Activated T-cell treated with anti-CD3 and anti-CD28 coated beads for 4 hours (primary cell): ENCODE results near the gene HRG.
"Not testable (repeated sequence)": the region's sequence is repeated elsewhere in the genome, so short reads cannot be mapped to it uniquely, and the experiment has no call there.

ENCODE experiments used
- DNase-seq: peaks from one replicate; pipeline ENCODE4 v3.0.0-alpha.2; 2020

HRG gene

DNA sequence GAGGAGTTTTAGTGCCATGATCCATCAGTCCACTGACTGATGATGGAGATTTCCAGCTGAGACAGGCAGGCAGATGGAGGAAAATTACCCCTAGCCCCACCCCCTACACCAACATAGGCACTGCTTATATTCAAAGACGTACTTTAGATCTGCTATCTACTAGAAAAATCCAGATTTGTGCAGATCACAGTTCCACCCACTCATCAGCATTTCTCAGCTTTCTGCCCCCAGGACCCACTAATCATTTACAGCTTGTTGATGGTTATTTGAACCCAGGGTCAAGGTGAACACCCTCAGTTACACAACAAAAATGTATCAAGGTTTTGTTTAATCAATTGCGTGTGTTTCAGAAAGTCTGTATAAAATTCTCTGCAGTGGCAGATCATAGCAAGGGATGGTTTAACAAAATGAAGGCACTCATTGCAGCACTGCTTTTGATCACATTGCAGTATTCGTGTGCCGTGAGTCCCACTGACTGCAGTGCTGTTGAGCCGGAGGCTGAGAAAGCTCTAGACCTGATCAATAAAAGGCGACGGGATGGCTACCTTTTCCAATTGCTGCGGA, at the start of gene HRG:
HRG (plus strand) TSS at position 390 of the 564 bp plus-strand sequence; CDS start at position 408, 18 bp downstream.
- no peak for DNase-seq

GRCh38 chr3:186616299-186616617, 49.6 kb upstream of the HRG start:
- DNase-seq = no peak

DNA sequence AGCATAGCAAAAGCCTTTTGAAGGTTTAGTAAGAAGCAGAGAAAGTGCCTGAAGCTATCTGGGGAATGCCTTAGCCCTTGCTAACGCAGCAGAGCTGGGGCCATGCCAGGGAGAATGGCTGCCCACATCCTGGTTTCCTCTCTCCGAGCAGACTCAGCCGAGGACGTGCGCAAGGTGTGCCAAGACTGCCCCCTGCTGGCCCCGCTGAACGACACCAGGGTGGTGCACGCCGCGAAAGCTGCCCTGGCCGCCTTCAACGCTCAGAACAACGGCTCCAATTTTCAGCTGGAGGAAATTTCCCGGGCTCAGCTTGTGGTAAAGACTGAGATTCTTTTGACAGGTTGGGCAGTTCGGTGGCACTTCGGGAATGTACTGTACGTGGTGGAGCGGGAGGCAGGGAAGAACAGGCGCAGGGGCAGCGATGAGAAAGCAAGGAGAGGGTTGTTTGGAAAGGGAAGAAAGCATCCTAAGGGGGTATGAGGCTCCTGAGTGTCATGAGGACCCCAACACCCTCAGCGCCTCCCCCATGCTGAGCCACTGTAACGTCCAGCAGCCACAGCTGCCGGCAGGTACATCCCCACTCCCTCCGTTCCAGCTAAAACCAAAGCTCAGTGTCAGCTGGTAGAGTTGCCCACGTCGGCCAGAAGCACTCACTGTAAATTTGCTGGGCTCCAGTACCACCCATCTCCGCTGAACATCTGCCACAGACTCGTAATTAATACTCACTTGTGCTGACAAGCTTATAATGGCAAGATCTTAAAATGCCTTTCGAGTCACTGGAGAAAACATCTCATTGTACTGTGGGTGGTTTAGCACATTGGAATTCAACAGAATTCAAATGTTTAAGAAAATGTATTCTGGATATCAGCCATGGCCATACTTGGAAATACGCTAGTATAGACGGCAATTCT, 48.5 kb upstream of the HRG start:
- peak; percentile 72 for DNase-seq

- no peak for DNase-seq
These were observed 47.4 kb upstream of the HRG start for GRCh38 chr3:186618318-186618938.

DNA sequence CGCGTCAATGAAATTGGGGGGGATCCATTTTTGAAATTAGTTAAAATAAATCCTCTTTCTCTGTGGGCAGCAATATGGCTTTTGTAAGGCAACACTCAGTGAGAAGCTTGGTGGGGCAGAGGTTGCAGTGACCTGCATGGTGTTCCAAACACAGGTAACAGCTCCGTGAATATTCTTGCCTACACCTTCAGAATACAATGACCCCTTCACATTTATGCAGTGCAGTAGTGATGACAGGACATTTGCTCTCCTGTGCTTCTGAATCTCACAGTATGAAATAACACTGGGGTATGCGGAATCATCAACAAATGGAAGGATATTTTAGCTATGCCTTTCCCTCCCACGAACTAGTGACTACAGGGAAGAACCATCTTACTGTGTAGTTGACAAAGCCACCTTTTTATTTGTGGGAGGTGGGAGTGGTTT, 46.0 kb upstream of the HRG start:
- no peak for DNase-seq

GRCh38 chr3:186620213-186621092, 45.4 kb upstream of the HRG start:
- DNase-seq = no peak

- DNase-seq = no peak
These were observed 43.7 kb upstream of the HRG start for GRCh38 chr3:186621894-186622650.

DNA sequence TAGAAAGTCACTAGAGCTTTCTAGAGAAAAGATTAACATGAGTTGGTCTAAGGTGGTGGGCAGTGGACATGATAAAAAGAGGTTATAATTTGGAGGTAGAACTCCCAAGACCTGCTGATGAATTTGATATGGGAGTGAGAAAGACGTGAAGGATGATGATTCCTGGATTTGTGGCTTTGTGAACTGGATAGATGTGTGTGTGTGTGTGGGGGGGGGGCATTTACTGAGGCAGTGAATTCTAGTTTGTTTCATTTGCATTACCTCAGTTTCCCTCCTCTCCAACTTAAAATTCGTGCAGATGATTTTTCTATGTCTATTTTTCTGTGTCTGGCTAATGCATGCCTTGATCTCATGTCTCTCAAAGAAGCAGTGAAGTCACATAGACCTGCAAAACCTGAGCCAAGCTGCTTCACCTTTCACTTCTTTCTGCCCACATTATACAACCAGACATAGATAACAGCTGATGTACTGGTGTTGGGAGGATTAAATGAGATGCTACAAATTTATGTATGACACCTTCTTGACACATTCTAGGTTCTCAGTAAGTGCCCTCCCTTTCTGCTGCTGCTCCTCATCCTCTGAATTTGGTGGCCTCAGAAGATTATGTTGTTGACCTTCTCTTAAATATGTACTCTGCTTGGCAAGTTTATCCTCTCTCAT, 43.0 kb upstream of the HRG start:
- no peak for DNase-seq

- DNase-seq = no peak
These were observed 41.2 kb upstream of the HRG start for GRCh38 chr3:186624598-186624997.

DNA sequence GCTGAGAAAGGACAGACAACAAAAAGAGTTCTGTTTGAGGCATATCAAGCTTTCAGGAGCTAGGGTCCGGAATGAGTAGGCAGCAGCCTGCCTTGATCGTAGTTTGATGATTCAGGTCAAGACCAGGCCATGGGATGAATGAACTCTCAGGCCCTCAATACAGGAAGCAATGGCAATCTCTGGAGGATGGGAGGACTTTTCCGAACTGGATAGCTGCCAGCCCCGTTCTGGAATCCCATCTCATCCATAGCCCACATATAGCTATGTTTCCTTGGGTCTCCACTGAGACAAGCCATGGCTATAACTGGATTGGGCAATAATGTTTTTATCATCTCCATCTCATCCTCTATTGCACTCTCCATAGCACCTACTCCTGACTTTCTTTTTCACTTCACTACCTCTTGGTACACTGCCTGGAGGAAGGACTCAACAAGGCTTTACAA, 40.2 kb upstream of the HRG start:
- DNase-seq = no peak

DNA sequence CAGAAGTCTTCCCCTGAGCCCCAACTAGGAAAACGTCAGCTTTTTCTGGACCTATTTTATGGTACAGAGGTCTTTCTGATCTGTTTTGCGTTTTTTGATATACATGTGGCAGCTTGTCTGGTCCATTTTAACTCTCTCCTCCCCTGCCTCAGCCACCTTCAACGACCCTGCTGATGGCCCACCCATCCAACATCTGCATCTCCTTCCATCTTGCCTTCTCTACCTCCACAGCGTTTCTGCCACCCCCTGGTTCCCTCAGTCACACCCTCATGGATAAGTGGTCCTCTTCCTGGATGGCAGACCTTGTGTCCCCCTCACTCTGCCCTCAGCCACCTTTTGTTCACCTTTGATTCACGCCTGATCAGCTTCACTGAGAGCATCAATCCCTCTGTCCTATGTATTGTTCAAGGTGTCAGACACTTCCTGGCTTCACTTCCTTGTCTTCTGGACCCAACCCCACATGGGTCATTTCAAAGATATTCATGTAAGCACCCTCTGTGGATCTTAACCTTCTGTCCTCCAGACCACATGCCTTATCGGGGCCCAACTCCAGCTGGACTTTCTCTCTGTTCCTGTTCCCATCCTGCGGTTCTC, 39.5 kb upstream of the HRG start:
- DNase-seq = no peak

- no peak for DNase-seq
These were observed 37.9 kb upstream of the HRG start for GRCh38 chr3:186627852-186628414.

GRCh38 chr3:186628756-186629155, 37.1 kb upstream of the HRG start:
- no peak for DNase-seq

GRCh38 chr3:186630950-186631641, 34.7 kb upstream of the HRG start:
- no peak for DNase-seq

DNA sequence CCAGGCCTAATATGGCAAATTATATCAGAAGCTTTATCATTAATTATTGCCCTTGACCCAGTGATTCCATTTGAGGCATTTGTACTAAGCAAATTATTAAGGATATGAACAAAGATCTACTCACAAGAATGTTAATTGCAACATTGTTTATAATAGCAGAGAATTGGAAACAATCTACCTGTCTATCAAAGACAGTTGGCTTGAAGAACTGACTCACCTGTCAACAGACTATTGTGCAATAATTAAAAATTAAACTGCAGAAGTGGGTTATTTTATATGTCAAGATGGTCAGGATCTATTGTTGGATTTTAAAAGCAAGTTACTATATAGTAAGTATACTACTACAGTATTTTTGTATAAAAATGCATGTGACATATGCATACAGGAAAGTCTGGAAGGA, 32.3 kb upstream of the HRG start:
- DNase-seq = no peak

DNA sequence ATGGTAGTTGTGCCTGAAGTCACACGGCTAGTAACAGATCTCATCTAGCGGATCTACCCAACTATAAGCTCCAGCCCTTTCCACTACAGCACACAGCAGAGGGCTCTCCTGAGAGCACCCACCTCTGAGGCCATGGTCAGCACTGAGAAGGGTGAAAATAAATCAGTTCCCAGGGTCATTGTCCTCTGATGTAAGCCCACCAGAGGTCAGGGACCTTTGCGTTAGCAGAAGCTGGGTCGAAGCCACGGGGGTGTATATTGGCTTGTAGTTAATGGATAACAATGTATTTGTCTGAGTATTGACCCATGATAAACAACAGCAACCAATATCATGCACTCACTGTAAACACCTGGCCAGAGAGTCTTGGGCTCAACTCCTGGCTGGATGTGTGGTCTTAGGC, 31.6 kb upstream of the HRG start:
- not testable (repeated sequence) for DNase-seq

DNA sequence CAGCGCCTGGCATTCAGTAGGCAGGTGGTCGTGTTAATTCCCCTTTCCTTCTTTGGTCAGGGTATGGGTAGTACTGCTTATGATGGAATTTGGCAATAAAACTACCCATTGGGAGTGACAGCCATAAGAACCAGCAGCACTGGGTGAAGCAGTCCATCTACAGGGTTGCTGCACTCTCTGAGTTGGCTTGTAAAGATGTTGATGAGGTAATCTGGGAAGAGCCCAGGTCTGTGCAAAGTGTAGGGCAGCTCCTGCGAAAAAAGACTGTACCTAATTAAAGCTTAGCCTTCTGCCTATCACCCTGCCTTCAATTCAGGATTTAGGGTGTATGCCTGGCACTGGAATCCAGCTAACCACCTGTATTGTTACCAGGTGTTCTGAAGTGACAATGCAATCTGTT, 30.3 kb upstream of the HRG start:
- no peak for DNase-seq

DNA sequence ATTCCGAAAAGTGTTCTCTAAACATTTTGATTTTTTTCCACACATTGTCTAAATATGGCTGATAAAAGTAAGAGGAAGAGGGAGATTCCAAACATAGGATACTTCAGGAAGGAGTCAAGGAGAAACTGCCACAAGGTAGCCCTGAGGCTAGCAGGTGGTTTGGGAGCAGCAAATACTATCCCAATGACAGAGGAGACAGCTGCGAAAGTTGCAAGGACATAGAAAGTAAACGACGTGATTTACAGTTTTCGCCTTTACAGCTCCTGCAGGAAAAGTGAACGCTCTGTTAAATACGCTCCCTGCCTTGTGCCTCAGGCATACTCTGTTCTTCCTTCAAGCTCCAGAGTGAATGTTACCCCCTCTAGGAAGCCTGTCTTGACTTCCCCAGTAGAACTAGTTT, 29.3 kb upstream of the HRG start:
- no peak for DNase-seq

- DNase-seq = no peak
These were observed 28.1 kb upstream of the HRG start for GRCh38 chr3:186637686-186638085.

DNA sequence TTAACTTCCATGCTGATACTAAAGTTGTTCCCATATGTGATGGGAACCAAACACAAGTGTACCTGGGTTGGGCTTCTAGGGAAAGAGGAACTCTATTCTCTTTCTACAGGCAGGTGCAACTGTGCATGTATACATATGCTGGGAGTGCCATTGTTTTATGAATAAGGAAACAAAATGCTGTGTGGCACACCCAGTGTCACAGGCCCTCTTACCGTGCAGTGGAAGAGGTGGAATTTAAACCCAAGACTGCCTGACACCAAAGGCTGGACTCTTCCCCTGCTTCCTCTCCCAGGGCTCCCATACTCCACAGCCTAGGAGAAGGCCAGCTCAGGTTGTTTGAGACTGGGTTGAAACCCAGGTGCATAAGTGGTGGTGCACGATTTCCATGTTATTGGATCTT, 27.6 kb upstream of the HRG start:
- DNase-seq = no peak
